HEK293T (cell line): ENCODE measurements around the gene MAP3K10.

Experiments used
- ARNT ChIP-seq: fragments of 450-650 bp; IDR thresholded peaks from 2 replicates; pipeline ENCODE4 v1.6.1; 2017; ENCODE audit warnings: mild to moderate bottlenecking
- BHLHE40 ChIP-seq: fragments of 450-650 bp; IDR thresholded peaks from 2 replicates; pipeline ENCODE4 v1.6.1; 2016; ENCODE audit warnings: mild to moderate bottlenecking, moderate library complexity, borderline replicate concordance
- CTBP1 ChIP-seq: fragments of 450-650 bp; IDR thresholded peaks from 2 replicates; pipeline ENCODE4 v1.6.1; 2016; ENCODE audit warnings: borderline replicate concordance
- FOXK2 ChIP-seq: fragments of 450-650 bp; IDR thresholded peaks from 2 replicates; pipeline ENCODE4 v1.6.1; 2016; ENCODE audit warnings: mild to moderate bottlenecking
- FOXM1 ChIP-seq: fragments of 450-650 bp; IDR thresholded peaks from 2 replicates; pipeline ENCODE4 v1.6.1; 2017; ENCODE audit warnings: mild to moderate bottlenecking, borderline replicate concordance
- HDGF ChIP-seq: fragments of 450-650 bp; IDR thresholded peaks from 2 replicates; pipeline ENCODE4 v1.6.1; 2017; ENCODE audit warnings: antibody characterized with exemption, borderline replicate concordance
- L3MBTL2 ChIP-seq: fragments of 450-650 bp; conservative IDR thresholded peaks from 2 replicates; pipeline ENCODE4 v1.6.1; 2016; ENCODE audit warnings: mild to moderate bottlenecking
- LEF1 ChIP-seq: fragments of 450-650 bp; IDR thresholded peaks from 2 replicates; pipeline ENCODE4 v1.6.1; 2017; ENCODE audit warnings: mild to moderate bottlenecking, borderline replicate concordance
- NFRKB ChIP-seq: fragments of 450-650 bp; IDR thresholded peaks from 2 replicates; pipeline ENCODE4 v1.6.1; 2016; ENCODE audit warnings: mild to moderate bottlenecking, moderate library complexity
- PKNOX1 ChIP-seq: fragments of 450-650 bp; IDR thresholded peaks from 2 replicates; pipeline ENCODE4 v1.6.1; 2016
- SP1 ChIP-seq: fragments of 450-650 bp; IDR thresholded peaks from 2 replicates; pipeline ENCODE4 v1.6.1; 2017
- SUZ12 ChIP-seq: fragments of 450-650 bp; IDR thresholded peaks from 2 replicates; pipeline ENCODE4 v1.6.1; 2016; ENCODE audit warnings: mild to moderate bottlenecking
- TARDBP ChIP-seq: fragments of 450-650 bp; IDR thresholded peaks from 2 replicates; pipeline ENCODE4 v1.6.1; 2016
- ZNF384 ChIP-seq: fragments of 450-650 bp; IDR thresholded peaks from 2 replicates; pipeline ENCODE4 v1.6.1; 2016

- TF ChIP-seq BHLHE40, result no peak
- no peak for TF ChIP-seq SP1
- no peak for TF ChIP-seq FOXK2
- TF ChIP-seq PKNOX1, result no peak
- no peak for TF ChIP-seq TARDBP
- no peak for TF ChIP-seq SUZ12
- no peak for TF ChIP-seq ZNF384
- TF ChIP-seq CTBP1, result no peak
- TF ChIP-seq NFRKB, result no peak
- TF ChIP-seq L3MBTL2, result no peak
- no peak for TF ChIP-seq ARNT
- no peak for TF ChIP-seq FOXM1
- no peak for TF ChIP-seq LEF1
- TF ChIP-seq HDGF, result no peak
Measured at GRCh38 chr19:40231057-40231456, 39.8 kb downstream of the MAP3K10 start.
